GM12864 (cell line): ENCODE data around the gene DSCAML1.

Source experiments
- DNase-seq: peaks from one replicate; pipeline ENCODE4 v3.0.0-alpha.2; 2011; ENCODE audit warnings: low read depth
- H3K4me3 ChIP-seq: 2 replicates; pipeline ENCODE4 v1.5.1; 2011; ENCODE audit warnings: mild to moderate bottlenecking, low read depth, low read length, control low read depth
- TF ChIP-seq, protein P1 (sequence below): IDR thresholded peaks from 2 replicates; pipeline ENCODE4 v1.5.1; 2011; ENCODE audit warnings: low read depth, mild to moderate bottlenecking, moderate library complexity, low read length, control low read depth, inconsistent platforms; ENCODE audit errors: missing control alignments

Gene DSCAML1

DNA sequence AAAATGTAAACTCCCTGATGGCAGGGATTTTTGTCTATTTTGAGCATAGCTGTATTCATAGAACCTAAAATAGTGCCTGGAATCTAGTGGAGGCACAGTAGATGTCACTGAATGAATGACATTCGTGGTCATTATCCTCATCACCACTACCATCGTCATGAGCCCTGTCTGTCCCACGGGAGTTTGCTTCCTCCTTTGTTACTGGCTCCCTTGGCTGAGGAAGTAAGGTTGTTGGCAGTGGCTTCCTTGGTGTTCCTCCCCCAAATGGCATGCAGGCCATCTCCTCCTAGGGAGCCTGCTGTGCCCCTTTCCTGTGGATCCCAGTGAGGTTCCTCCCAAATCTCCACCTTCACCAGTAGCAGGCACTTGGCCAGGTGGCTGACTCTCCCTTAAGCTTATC is 286.4 kb downstream of the DSCAML1 start:
- no peak for DNase-seq
- TF ChIP-seq, protein P1, sequence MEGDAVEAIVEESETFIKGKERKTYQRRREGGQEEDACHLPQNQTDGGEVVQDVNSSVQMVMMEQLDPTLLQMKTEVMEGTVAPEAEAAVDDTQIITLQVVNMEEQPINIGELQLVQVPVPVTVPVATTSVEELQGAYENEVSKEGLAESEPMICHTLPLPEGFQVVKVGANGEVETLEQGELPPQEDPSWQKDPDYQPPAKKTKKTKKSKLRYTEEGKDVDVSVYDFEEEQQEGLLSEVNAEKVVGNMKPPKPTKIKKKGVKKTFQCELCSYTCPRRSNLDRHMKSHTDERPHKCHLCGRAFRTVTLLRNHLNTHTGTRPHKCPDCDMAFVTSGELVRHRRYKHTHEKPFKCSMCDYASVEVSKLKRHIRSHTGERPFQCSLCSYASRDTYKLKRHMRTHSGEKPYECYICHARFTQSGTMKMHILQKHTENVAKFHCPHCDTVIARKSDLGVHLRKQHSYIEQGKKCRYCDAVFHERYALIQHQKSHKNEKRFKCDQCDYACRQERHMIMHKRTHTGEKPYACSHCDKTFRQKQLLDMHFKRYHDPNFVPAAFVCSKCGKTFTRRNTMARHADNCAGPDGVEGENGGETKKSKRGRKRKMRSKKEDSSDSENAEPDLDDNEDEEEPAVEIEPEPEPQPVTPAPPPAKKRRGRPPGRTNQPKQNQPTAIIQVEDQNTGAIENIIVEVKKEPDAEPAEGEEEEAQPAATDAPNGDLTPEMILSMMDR, result no peak
- H3K4me3 ChIP-seq, result no peak overlapping the region

DNA sequence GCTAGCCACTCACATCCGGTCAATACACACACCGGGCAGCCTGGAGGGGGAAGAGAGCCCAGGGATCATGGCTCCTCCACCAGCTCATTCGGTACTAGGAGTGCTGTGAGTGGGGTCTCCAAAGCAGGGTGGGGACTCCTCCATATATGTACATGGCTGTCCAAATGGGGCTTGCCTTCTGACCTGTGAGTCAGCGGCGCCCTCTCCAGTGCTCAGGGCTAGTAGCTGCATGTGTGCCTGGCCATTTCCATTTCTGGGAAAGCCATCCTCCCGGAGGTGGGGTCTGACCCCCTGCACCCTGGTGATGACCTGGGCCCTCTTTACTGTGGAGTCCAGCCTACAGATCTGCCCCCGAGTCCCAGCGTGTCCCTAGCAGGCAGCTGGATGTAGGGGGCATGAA is 287.5 kb downstream of the DSCAML1 start:
- H3K4me3 ChIP-seq, result no peak overlapping the region
- no peak for DNase-seq

GRCh38 chr11:117506971-117507370 is 290.0 kb downstream of the DSCAML1 start:
- H3K4me3 ChIP-seq, result no peak overlapping the region
- TF ChIP-seq, protein P1, result no peak
- DNase-seq, result no peak

More for the DNA sequence above, 287.5 kb downstream of the DSCAML1 start:
- TF ChIP-seq, protein P1, result no peak

- no peak overlapping the region for H3K4me3 ChIP-seq
- DNase-seq, result no peak
- TF ChIP-seq, protein P1, result no peak
Measured at GRCh38 chr11:117505285-117505970, 291.6 kb downstream of the DSCAML1 start.

GRCh38 chr11:117502779-117503100 is 294.3 kb downstream of the DSCAML1 start:
- no peak for DNase-seq
- H3K4me3 ChIP-seq, result no peak overlapping the region
- TF ChIP-seq, protein P1, result no peak

- no peak for DNase-seq
Measured at GRCh38 chr11:117502015-117502778, 294.8 kb downstream of the DSCAML1 start.

More at GRCh38 chr11:117502015-117502778, 294.8 kb downstream of the DSCAML1 start:
- TF ChIP-seq, protein P1, result no peak
- H3K4me3 ChIP-seq, result no peak overlapping the region
